Measurements from ENCODE around the gene SOCS1. TPM values are rescaled to one million over a fixed set of nuclear protein-coding genes. Genes with fewer than 3 reads are reported as not detected.

The SOCS1 gene, protein sequence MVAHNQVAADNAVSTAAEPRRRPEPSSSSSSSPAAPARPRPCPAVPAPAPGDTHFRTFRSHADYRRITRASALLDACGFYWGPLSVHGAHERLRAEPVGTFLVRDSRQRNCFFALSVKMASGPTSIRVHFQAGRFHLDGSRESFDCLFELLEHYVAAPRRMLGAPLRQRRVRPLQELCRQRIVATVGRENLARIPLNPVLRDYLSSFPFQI
- 0.76 to 2.6 TPM (median 1.9 TPM) in 5 replicates for total RNA-seq (2022; extraction: Qiagen RNA extraction)

DNA sequence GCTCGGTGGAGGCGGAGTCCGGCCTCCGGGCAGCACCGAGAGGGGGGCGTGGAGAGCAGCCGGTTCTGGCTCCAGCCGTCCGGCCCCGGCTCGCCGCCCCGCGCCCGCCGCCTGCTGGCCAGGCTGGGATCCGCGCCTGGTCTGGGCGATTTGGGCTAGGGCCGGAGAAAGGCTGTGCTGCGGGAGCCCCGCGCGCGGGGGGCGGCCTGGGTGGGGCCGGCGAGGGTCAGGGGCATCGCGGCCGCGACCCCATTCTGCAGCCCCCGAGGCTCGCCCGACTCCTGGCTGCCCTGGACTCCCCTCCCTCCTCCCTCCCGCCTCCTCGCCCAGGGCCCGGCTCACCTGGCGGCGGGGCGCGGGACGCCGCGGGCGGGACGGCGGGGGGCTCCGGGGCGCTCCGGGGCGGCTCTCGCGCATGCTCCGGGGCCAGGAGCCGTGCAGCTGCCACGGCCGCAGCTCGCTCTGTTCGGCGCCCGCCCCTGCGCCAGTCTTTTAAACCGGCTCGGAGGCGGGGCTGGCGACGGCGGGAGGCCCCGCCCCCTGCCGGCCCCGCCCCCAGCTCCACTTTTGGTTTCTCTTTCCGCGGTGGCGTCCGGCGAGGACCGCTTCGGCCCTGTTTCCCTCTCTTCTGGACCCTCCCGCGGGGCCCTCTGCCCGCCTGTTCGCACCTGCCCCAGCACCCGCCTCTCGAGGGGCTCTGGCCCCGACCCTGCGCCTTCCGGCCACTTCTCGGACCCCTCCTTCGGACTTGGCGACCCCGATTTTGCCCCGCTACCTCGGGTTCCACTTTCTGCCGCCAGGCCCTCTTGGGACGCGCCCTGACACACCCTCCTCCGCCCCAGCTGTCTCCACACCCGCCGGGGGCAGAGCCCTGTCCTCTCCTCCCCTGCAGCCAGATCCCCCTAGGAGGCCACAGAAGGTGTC, at the start of gene SOCS1:
TSS of gene SOCS1 (minus strand) at position 468 of the 924 bp plus-strand sequence. CDS start 726 bp downstream, outside the sequence.

DNA sequence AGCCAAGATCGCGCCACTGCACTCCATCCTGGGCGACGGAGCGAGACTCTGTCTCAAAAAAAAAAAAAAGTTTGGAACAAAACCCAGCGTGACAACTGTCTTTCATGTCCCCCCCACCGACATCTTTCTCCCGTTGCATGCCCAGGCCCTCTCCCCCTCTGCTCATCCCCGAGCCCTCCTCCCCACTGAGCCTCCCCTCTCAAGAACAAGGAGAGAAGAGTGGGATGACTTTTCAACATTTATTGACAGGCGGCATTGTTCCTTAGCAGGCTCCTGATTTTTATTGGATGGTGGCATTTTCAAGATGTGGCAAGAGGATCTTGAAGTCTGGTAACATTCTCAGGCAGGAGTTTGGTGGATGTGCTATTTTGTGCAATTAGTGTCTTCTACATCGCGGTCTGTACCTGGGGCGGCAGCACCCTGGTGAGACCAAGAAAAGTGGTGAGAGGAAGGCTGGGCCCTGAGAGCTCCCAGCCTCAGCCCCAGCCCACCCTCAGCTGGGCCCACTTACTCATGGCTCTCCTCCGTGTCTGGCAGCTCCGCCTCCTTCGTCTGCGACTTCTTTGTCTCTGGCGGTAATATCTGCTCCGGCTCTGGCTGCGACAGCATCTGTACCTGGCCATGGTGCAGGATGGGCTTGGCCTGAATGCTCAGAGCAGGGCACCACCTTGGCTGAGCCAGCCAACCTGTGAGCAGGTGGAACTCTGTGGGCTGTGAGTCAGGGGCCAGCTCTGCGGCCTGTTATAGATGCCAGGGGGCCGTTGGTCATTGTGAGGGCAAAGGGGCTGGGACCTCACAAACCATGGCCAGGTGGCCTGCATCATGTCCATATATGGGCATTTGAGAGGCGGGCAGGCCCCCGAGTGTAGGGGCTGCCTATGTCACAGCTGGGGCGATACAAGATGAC, 24.9 kb upstream of the SOCS1 start, which contains the start of gene PRM1:
TSS of gene PRM1 (minus strand) at position 715 of the 907 bp plus-strand sequence. CDS start at position 623, 92 bp downstream.

DNA sequence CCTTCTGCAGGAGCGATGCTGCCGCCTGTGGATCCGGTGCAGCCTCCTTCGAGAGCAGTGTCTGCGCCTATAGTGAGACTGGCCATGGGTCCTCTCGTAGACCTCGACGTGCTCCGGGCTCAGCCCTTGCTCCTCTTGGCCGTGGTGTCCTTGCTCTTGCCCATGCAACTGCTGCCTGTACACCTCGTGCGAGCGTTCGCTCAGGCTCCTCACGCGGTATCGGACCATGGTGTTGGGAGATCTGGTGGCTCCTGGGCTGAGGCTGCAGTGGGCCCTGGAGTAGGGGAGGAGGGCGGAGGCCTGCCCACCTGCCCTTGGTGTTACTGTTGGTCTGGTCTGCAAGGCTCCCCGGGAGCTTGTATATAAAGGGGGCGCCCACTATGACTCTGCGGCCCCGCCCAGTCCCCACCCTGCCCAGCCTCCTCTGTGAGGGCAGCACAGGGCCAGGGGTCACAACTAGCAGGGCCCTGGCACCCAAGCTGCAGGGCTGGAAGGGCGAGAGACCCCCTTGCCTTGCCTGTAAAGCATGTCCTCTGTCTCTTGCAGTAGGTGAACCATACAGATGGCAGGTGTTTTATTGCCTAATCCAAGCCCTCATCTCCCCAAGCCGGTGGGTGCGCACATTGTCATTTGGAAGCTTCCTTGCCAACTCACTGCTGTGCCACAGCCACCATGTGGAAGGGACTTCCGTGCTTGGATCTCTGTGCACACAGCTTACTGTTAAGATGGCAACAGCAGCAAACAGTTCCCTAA, 20.3 kb upstream of the SOCS1 start, which contains the start of gene PRM2:
TSS of gene PRM2 (minus strand) at position 338 of the 753 bp plus-strand sequence. CDS start at position 228, 110 bp downstream.

DNA sequence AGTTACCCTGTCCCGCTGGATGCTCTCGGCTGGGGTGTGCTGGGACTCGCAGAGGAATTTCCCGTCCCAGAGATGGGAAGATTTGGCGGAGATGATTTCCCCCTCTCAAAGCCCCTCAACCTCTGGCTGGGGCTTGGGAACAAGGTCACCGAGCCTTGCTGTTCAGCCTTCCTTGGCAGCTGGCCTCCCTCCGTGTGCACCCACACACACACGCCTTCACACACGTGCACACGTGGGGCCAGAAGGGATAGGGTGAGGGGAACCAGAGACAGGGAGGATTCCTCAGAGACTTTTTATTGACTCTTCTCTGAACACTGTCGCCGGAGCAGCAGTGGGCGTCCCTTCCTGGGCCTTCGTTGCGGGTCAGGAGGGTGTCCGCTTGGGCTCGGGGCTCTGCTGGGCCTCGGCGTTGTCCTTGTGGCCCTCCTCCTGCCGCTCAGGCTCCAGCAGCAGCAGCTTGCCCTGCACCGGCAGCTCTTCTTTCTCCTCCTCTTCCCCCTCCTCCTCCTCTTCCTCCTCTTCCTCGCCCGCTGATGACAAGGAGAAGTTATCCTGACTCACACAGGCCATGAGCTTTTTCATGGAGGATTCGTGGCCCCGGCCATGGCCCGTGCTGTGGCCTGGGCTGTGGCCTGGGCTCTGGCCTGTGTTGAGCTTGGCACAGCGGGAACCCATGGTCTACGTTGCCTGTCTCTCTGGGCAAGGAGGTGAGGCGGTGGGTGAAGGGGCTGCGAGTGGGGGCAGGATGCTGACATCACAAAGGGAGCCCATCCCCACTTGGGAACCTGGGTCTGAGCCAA, 17.1 kb upstream of the SOCS1 start, which contains the start of gene PRM3:
TSS of gene PRM3 (minus strand) at position 709 of the 800 bp plus-strand sequence. CDS start at position 675, 34 bp downstream.

DNA sequence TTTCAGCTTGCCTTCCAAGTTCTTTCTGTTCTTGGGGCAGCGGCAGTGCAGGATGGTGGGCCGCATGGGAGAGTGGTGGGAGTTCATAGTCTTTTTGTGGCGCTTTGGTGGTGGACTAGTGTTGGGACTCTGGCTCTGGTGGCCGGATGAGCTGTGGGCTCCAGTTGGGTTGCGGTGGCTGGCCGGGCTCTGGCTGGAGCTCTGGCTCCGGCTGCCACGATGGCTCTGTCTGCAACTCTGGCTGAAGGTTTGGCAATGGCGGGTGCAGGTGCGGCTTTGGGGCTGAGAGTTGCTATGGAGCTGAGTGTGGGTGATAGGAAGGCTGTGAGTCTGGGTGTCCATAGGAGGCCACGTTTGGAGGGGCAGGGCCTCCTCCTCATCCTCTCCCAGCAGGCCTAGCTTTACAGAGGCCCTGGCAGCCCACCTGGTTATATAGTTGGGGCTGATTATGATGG, 12.9 kb upstream of the SOCS1 start, which contains the start of gene TNP2:
TSS of gene TNP2 (minus strand) at position 405 of the 455 bp plus-strand sequence. CDS start at position 342, 63 bp downstream.

Other genes starting within 250 kb of the SOCS1 start
- not detected in 5 replicates for gene TNP2, start 13.1 kb upstream of the SOCS1 start, total RNA-seq (2022; extraction: Qiagen RNA extraction)
- not detected in 5 replicates for gene PRM3, start 17.4 kb upstream of the SOCS1 start, total RNA-seq (2022; extraction: Qiagen RNA extraction)
- gene PRM2, start 20.3 kb upstream of the SOCS1 start, total RNA-seq (2022; extraction: Qiagen RNA extraction) = not detected in 5 replicates
- not detected in 5 replicates for gene PRM1, start 25.1 kb upstream of the SOCS1 start, total RNA-seq (2022; extraction: Qiagen RNA extraction)
- 25.0 to 36.6 TPM (median 33.5 TPM) in 5 replicates for gene RMI2, start 89.3 kb upstream of the SOCS1 start, total RNA-seq (2022; extraction: Qiagen RNA extraction)